GM19452 (cell line): ENCODE results near the gene ZNF326.

Experiments
- ATAC-seq: cut with Tn5 transposase; IDR thresholded peaks from one replicate; pipeline ENCODE4 v1.9.1; 2021; ENCODE audit not compliant: unreplicated experiment

The ZNF326 gene

DNA sequence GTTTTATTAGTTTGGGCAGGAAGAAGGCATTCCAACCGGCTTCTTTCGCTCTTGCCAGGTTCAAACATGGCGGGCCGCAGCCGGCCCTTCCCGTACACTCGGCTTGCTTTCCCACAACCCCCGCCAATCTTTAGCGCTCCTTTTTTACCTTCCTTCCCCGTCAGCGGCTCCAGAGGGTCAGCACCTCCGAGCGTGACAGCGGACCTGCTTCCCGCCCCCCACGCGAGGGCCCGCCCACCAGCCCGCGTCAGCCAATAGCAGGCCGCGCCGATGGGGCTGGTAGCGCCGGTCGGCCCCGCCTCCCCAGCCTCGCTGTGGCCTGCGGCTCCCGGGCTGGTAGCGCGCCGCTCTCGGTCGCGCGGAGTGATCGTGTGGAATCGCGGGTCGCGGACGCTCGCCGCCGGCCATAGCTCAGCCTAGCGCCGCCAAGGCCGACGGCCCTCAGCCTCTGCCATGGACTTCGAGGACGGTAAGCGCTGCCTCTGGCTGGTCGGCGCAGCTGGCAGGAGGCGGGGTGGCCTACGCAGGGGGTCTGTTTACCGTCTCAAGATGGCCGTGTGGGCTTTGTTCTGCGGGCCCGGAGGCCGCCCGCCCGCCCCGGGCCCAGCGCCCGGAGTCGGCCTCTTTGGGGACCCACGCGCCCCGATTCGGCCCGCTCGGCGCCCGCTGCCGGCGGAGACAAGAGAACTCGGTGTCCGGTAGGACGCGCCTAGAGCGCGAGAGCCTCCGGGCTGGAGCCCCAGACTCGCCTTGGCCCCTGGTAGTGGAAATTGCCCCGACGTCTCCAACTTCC is at the start of gene ZNF326:
TSS of gene ZNF326 (plus strand) at position 306 of the 793 bp plus-strand sequence. CDS start at position 454, 148 bp downstream.
- peak; percentile 96 for ATAC-seq

DNA sequence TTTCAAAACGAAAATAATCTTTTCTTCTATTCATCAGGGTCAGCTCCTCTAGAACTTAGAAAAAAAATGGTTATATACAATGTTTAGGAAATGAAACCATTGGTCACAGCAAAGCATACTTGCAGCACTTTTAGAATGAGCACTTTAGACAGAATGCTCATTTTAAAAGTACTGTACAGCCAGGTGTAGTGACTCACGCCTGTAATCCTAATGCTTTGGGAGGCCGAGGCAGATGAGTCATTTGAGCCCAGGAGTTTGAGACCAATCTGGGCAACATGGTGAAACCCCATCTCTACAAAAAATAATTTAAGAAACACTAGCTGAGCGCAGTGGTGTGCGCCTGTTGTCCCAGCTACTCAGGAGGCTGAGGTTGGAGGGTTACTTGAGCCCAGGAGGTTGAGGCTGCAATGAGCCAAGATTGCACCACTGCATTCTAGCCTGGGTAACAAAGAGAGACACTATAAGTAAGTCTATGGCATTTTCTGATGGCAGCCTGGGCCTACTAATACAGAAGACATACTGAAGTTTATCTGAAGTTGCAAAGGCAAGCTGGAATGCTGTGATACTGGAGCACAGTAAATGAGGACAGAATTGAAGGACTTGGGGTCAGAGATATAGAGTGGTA is 48.9 kb upstream of the ZNF326 start:
- ATAC-seq: peak; percentile 82

DNA sequence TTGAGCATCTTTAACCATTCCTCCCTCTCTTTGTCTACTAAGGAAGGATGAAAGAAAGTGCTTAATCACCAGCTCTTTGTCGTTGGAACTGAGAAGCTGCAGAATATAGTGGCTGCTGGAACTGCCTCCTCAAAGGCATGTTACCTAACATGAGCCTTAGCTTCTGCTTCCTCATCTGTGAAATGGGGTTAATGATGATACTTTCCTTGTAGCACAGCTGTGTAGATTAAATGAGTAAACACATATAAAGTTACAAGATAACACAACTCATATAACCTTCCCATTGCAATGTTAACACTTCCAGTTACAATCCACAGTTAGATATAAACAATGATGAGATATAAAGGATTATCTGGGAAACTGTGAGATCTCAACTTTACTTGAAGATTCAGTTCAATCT is 48.4 kb upstream of the ZNF326 start:
- ATAC-seq: no peak

GRCh38 chr1:89948722-89949345 is 46.1 kb upstream of the ZNF326 start:
- no peak for ATAC-seq

DNA sequence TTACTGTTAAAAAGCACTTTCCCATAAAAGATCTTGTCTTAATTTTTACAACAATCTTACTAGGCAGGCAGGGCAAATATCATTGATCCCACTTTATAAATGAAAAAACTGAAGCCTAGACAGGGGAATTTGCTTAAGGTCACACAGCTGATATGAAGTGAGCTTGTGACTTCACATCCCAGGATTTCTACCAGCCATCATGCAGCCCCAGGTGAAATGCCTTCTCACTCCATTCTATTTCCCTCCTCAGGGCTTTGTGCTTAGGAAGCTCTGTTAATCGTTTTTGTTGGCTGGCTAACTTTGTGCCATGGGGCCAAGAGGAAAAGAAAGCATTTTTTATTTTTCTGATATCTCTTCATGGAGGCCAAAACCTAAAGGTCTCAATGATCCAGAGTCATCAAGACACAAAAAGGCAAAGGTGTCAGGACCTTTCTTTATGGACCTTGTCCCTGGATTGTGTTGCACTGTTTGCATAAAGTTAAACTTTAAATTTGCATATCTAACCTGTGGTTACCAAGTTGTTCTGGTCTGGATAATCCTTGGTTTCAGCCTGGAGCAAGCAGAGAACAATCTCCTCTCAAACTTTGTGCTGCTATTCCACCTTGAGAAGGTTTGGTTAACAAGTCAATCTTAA is 44.8 kb upstream of the ZNF326 start:
- ATAC-seq: no peak

- ATAC-seq: no peak
Measured at GRCh38 chr1:89950703-89951102, 44.2 kb upstream of the ZNF326 start.

DNA sequence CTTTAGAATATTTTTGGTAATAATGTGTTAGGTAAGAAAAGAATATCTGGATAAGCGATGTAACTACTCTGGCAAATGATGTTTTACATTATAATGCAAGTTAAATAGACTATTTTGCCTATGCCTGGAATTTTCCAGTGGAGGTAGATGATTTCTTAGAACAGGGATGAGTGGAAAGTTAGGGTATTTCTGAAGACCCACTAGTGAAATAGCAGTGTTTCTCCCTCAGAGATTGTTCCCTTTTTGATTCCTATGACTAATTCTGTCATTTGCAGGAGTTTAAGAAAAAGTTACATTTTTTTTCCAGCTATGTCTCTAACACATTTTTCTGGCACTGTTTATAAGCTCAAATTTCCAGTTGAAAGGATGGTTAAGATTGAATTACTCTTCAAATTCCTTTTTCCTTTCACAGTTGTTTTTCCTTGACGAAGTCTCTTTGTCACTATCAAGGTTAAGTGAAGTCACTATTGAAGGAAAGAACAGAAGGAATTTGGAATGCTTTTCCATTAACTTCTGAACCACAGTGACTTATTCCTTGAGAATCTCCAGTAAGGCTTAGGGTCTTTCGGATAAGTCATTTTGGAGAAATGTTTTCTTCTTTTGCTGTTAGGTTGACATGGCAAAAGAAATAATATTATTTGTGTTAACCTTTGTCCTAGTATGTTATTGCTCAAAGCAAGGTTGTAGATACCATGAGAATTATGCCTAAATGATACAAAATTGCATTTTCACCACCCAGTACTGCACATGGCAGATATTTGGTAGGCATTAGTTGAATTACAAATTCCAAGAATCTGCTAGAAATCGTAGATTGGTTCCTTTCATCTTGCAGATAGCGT is 42.9 kb upstream of the ZNF326 start:
- ATAC-seq: no peak

DNA sequence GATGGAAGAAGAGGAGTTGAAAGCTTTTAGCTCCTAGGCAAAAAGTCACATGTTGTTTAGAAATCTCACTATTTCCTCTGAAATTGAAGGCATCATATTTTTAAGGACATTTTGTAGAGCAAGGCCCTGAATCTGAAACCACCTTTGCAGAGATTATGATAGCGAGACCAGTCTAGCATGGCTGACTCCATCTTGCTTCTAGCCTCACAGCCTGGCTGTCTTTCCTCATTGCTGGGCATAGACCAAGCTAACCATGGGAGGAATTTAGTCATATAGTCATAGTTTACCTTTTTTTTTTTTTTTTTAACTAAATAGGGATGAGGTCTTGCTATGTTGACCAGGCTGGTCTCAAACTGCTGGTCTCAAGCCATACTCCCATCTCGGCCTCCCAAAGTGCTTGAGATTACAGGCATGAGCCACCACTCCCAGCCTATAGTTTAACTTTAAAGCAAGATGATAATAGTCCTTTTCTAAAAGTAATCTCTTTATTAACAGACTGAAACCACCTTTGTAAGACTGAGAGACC is 42.2 kb upstream of the ZNF326 start:
- peak; percentile 3 for ATAC-seq

DNA sequence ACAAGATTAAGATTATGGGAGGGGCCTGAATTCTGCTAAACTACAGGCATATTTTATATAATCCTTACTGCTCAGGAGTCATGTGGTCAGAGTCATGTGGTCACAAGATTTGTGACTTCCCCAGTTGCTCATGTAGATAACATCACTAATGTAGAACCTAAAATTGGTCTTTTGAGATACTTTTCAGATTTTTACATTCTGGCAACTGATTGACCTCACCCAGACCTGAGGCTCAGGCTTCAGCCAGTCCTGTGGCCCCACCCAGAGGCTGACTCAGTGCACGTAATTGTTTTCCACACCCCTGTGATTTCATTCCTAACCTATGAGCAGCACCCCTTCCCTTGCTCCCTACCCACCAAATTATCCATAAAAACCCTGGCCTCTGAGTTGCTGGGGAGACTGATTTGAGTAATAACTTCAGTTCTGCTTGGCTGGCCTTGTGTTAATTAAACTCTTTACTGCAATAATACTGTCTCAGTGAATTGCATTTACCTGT is 41.7 kb upstream of the ZNF326 start:
- ATAC-seq: peak; percentile 56

- ATAC-seq: no peak
Measured at GRCh38 chr1:89953929-89954328, 41.0 kb upstream of the ZNF326 start.

GRCh38 chr1:89954401-89954800 is 40.5 kb upstream of the ZNF326 start:
- ATAC-seq: no peak

DNA sequence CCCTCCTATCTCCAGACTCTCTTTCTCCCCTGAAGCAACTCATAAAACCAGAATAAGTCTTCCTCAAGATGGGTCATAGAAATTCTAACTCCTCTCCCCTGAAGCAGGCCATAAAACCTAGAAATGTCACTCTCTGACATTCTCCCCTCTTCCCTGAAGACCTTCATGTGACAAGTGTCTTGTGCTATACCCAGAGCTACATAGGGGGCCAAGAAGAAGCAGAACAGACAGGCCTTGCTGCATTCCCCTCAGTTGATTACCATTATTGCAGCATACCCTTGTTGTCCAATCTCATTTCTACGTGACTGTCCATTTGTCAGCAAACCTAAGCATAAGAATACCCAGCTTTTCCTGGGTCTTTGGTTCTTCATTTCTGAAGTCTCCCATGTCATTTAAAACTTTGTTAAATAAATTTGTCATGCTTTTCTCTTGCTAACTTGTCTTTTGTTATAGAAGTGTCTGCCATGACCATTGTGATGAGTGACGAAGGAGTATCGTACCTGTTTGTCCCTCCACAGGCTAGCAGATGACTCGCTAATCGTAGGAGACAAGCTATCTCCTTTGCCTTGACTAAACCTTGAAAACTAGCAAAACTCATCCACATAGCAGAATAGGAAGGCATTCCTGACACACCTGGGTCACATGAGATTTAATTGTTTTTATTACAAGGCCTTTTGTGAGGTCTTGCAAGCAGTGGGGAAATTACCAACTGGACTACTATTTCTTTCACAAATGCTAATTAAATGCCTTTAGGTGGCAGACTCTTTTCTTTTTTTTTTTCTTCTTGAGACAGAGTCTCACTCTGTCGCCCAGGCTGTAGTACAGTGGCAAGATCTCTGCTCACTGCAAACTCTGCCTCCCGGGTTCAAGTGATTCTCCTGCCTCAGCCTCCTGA is 39.4 kb upstream of the ZNF326 start:
- no peak for ATAC-seq

DNA sequence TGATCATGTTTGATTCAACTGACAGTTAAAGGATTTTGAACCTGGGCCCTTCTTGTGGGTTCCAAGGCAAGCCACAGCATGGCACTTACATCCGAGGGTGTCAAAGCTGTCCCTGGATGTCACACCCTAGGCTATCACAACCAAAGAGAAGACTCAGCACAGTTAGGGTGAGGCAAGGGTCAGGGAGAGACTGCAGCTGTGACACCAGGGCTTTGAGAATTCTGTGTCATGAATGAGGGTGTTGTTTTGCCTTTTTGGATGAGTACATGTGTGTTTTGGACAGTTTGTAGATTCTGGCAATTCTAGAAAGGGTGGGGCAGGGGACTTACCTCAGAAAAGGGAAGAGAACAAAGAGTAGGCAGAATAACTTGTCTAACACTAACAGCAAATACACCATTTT is 37.8 kb upstream of the ZNF326 start:
- no peak for ATAC-seq

DNA sequence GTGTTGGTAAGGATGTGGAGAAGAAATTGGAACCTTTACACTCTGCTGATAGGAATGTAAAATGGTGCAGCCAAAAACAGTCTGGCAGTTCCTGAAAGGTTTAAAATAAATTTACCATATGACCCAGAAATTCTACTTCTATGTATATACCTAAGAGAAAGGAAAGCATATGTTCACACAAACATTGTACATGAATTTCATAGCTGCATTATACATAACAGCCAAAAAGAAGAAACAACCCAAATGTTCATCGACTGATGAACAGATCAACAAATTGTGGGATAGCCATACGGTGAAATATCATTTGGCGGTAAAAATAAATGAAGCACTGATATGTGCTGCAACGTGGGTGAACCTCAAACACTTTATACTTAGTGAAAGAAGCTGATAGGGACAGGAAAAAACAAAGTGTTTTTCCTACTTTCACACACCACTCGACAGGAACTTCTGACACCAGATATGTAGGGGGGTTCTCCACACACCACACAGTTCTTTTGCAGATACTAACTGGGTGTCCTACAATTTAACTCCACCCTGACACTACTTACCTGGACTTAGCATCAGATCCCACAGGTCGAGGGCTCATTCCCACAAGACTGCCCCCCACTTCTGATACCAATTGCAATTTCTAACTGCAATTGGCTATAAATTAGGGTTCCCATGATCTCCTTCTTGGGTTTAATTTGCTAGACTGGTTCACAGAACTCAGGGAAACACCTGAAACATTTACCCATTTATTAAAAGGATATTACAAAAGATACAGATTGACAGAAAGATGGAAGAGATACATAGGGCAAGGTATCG is 35.9 kb upstream of the ZNF326 start:
- no peak for ATAC-seq

DNA sequence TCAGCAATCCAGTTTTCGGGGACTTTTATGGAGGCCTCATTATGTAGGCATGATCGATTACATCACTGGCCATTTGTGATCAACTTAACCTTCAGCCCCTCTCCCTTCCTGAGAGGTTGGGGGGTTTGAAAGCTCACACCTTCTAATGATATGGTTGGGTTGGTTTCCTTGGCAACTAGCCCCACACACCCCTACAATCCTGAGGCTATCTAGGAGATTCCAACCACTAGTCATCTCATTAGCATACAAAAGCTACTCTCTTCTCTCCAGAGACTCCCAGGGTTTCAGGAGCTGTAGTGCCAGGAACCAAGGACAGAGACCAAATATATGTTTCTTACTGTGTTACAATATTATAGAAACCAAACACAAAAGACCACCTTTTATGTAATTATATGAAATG is 35.2 kb upstream of the ZNF326 start:
- no peak for ATAC-seq

- no peak for ATAC-seq
Measured at GRCh38 chr1:89962024-89962741, 32.7 kb upstream of the ZNF326 start.

- ATAC-seq: no peak
Measured at GRCh38 chr1:89962742-89963075, 32.2 kb upstream of the ZNF326 start.

- ATAC-seq: no peak
Measured at GRCh38 chr1:89965193-89965768, 29.6 kb upstream of the ZNF326 start.
